ENCODE data around the gene FOXF1. TPM values are rescaled to one million over a fixed set of nuclear protein-coding genes. Genes with fewer than 3 reads are reported as not detected.

Gene FOXF1
- total and polyA plus RNA-seq, 9 donors: 0.22 to 1.5 (median 0.45) TPM

- WGBS, 3 donors: 82 to 87% (median 84%) methylated on average over 18 of the region's 18 CpGs
- intact Hi-C loops (cut with DNase I): no loop called here
- Histone ChIP-seq H3K27me3 (no peaks in the 10 kb centered on the region), H3K4me1 (ENCODE audit: insufficient read depth) (peaks cover 5% of the 10 kb centered on the region), H3K4me3 (no peak overlapping the region), H3K27ac (no peak overlapping the region), H3K9me3 (no peaks in the 10 kb centered on the region), H3K36me3 (no peaks in the 10 kb centered on the region)
- TF ChIP-seq EP300 (IDR thresholded peaks at IDR 0.05) (no peak), CTCF (IDR thresholded peaks at IDR 0.05) (no peak), POLR2A (IDR thresholded peaks at IDR 0.05) (no peak)
- no peak for DNase-seq
Measured at GRCh38 chr16:86534779-86535615, 24.7 kb downstream of the FOXF1 start.

- DNase-seq: no peak
- WGBS, 3 donors: 93 to 94% (median 93%) methylated on average over 17 of the region's 17 CpGs
- Histone ChIP-seq H3K27me3 (no peaks in the 10 kb centered on the region), H3K4me3 (no peak overlapping the region), H3K9me3 (no peaks in the 10 kb centered on the region), H3K27ac (no peak overlapping the region), H3K36me3 (no peaks in the 10 kb centered on the region), H3K4me1 (ENCODE audit: insufficient read depth) (no peaks in the 10 kb centered on the region)
- intact Hi-C loops (cut with DNase I): no loop called here
- TF ChIP-seq CTCF (IDR thresholded peaks at IDR 0.05): no peak
- TF ChIP-seq POLR2A (IDR thresholded peaks at IDR 0.05): no peak
- no peak for TF ChIP-seq EP300 (IDR thresholded peaks at IDR 0.05)
Measured at GRCh38 chr16:86536621-86537020, 26.3 kb downstream of the FOXF1 start.

- no peak overlapping the region for H3K27ac ChIP-seq
- no peak for DNase-seq
- WGBS, 3 donors: 90 to 95% (median 95%) methylated on average over 4 of the region's 4 CpGs
- no peaks in the 10 kb centered on the region for H3K36me3 ChIP-seq
- TF ChIP-seq POLR2A (IDR thresholded peaks at IDR 0.05) (no peak), CTCF (IDR thresholded peaks at IDR 0.05) (no peak), EP300 (IDR thresholded peaks at IDR 0.05) (no peak)
- H3K9me3 ChIP-seq: no peaks in the 10 kb centered on the region
- no peaks in the 10 kb centered on the region for H3K27me3 ChIP-seq
- H3K4me1 ChIP-seq (ENCODE audit: insufficient read depth): no peaks in the 10 kb centered on the region
- H3K4me3 ChIP-seq: no peak overlapping the region
- intact Hi-C loops (cut with DNase I): no loop called here
Measured at GRCh38 chr16:86537486-86537885, 27.2 kb downstream of the FOXF1 start.

- TF ChIP-seq CTCF (IDR thresholded peaks at IDR 0.05) (no peak), POLR2A (IDR thresholded peaks at IDR 0.05) (no peak), EP300 (IDR thresholded peaks at IDR 0.05) (no peak)
- Histone ChIP-seq H3K4me3 (no peak overlapping the region), H3K36me3 (no peaks in the 10 kb centered on the region), H3K4me1 (ENCODE audit: insufficient read depth) (no peaks in the 10 kb centered on the region), H3K27me3 (no peaks in the 10 kb centered on the region), H3K27ac (no peak overlapping the region), H3K9me3 (no peaks in the 10 kb centered on the region)
- 88 to 92% (median 91%) methylated on average over 14 to 17 of the region's 17 CpGs for WGBS, 3 donors
- DNase-seq: no peak
- intact Hi-C loops (cut with DNase I): no loop called here
Measured at GRCh38 chr16:86538196-86538780, 28.0 kb downstream of the FOXF1 start.
